H1 (cell line): ENCODE data around the gene ERO1A. TPM values are rescaled to one million over a fixed set of nuclear protein-coding genes. Genes with fewer than 3 reads are reported as not detected.

ENCODE experiments used
- RBBP5 ChIP-seq: IDR thresholded peaks from 2 replicates; pipeline ENCODE4 v1.7.1; 2012; ENCODE audit warnings: low read depth, mild to moderate bottlenecking, inconsistent platforms, low read length, moderate library complexity, borderline replicate concordance
- TCF12 ChIP-seq: IDR thresholded peaks from 2 replicates; pipeline ENCODE4 v1.6.1; 2011; ENCODE audit warnings: low read depth, mild to moderate bottlenecking, low read length
- polyA plus RNA-seq, 7 experiments: library from polyadenylated mRNA; depleted of rRNA in 3 of 7; stranded (reverse) in 5 of 7; unstranded in 2 of 7; fragments of >200 nt in 5 of 7; fragments of 200-250 nt in 2 of 7; gene quantifications; 1 replicate in 5 of 7; 2 replicates in 1 of 7; 4 replicates in 1 of 7; pipeline versions ENCODE4 v1.2.1 to v1.2.3, GENCODE V29; 2011 to 2013; ENCODE audit warnings: missing spikeins in 2 of 7, mixed read lengths in 2 of 7
- total RNA-seq: library from RNA; stranded (reverse); fragmentation: NEBNext Ultra II Directional; extraction: Animal tissue kit (Norgen Biotek cat#: 25700); gene quantifications from 2 replicates; pipeline ENCODE4 v1.2.1, GENCODE V29; 2021

ERO1A gene
- total and polyA plus RNA-seq, 2 of the 8 experiments (the other 6 are each of a cell fraction or from before 2014, with no cell fraction given): 15.7 to 42.0 TPM

DNA sequence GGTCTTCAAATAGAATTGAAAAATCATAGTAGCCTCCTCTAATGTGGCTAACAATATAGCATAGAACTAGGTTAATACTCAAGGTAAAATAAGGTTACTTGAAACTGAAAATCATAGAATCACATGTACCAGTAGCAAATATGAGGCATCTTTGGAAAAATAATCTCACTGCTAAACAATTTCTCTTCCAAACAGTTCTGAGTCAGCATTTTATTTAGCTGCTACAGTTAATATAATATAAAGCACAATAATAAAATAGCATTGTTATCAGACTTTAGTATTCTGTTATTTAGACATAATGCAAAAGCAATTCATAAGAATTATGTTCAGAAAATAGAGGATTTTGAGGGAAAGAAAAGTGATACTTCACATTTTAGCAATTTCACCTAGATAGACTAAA is 35.0 kb downstream of the ERO1A start (continued):
- TF ChIP-seq RBBP5 (no peak), TCF12 (no peak)
